Gastrocnemius medialis (tissue), 4 donors: Measurements from ENCODE around the gene ZBTB20.

Experiments
- POLR2A ChIP-seq, 2 donors: fragments of 450-650 bp; IDR thresholded peaks; one replicate each; pipeline ENCODE4 v1.6.1; 2017; ENCODE audit warnings: antibody characterized with exemption in 2 of 2, mild to moderate bottlenecking in 2 of 2, moderate library complexity in 2 of 2
- TF ChIP-seq, protein P1 (sequence below), 5 experiments: fragments of 450-650 bp in 3 of 5; fragments of 200-600 bp in 2 of 5; sonication (generic) in 2 of 5; IDR thresholded peaks in 4 of 5; conservative IDR thresholded peaks in 1 of 5; 1 replicate in 4 of 5; 2 replicates in 1 of 5; pipeline ENCODE4 v1.5.1; 2016 to 2019; ENCODE audit warnings: antibody characterized with exemption in 5 of 5, mild to moderate bottlenecking in 3 of 5, moderate library complexity in 3 of 5

DNA sequence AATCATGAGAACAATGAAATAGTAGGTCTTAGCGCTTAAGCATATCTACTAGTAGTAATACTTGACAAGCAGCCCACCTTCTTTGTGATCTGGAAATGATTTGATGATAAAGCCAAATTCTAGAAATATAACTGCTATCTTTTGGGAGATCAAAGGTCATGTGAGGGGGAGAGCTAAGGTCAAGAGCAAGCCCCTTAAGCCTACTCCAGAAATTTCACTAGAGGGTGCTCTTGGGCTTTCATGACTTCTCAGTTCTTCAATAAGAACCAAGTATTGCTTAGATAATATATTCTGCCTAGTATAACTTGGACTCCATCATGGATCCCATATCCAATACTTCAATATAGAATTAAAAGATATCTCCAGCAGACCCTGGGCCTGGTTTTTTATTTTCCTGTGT, 319.6 kb downstream of the ZBTB20 start:
- TF ChIP-seq POLR2A (IDR thresholded peaks at IDR 0.05), result no peak
- TF ChIP-seq, protein P1, sequence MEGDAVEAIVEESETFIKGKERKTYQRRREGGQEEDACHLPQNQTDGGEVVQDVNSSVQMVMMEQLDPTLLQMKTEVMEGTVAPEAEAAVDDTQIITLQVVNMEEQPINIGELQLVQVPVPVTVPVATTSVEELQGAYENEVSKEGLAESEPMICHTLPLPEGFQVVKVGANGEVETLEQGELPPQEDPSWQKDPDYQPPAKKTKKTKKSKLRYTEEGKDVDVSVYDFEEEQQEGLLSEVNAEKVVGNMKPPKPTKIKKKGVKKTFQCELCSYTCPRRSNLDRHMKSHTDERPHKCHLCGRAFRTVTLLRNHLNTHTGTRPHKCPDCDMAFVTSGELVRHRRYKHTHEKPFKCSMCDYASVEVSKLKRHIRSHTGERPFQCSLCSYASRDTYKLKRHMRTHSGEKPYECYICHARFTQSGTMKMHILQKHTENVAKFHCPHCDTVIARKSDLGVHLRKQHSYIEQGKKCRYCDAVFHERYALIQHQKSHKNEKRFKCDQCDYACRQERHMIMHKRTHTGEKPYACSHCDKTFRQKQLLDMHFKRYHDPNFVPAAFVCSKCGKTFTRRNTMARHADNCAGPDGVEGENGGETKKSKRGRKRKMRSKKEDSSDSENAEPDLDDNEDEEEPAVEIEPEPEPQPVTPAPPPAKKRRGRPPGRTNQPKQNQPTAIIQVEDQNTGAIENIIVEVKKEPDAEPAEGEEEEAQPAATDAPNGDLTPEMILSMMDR (IDR thresholded peaks at IDR 0.05 in 4 of 5, conservative IDR thresholded peaks at IDR 0.05 in 1 of 5), result peak; percentile 41 to 66 (median 57)
